Mucosa of descending colon (tissue), 3 donors: ENCODE results near the gene TTYH3. TPM values are rescaled to one million over a fixed set of nuclear protein-coding genes. Genes with fewer than 3 reads are reported as not detected.

Source experiments
- ATAC-seq: fragments of 200-7000 bp; cut with Tn5 transposase; one replicate; pipeline ENCODE4 v1.9.1; 2020; ENCODE audit warnings: mild to moderate bottlenecking, moderate library complexity
- DNase-seq, 3 donors: peaks; one replicate each; pipeline ENCODE4 v3.0.0-alpha.2; 2020
- H3K36me3 ChIP-seq: fragments of 200-600 bp; one replicate; pipeline ENCODE4 v1.8.0; 2021; ENCODE audit warnings: low read depth, mild to moderate bottlenecking
- H3K4me1 ChIP-seq: fragments of 200-600 bp; one replicate; pipeline ENCODE4 v1.8.0; 2021; ENCODE audit warnings: low read depth, mild to moderate bottlenecking
- H3K4me3 ChIP-seq: fragments of 200-600 bp; one replicate; pipeline ENCODE4 v1.8.0; 2021; ENCODE audit warnings: mild to moderate bottlenecking
- H3K9me3 ChIP-seq: fragments of 200-600 bp; one replicate; pipeline ENCODE4 v1.8.0; 2021; ENCODE audit warnings: mild to moderate bottlenecking
- intact Hi-C, 2 donors: fragments of 100-400 bp; cut with DNase I in 1 of 2; cut with micrococcal nuclease in 1 of 2; formaldehyde crosslinking; loops; one replicate each; pipeline versions ENCODE4 v1.11.0 to v1.11.1; 2022; cut with DNase I, micrococcal nuclease
- total RNA-seq, 3 donors: library from RNA; stranded (reverse); fragmentation: NEBNext Ultra II Directional in 2 of 3; extraction: Animal tissue kit (Norgen Biotek cat#: 25700) in 2 of 3; gene quantifications; one replicate each; pipeline versions ENCODE4 v1.2.1 to v1.2.4, GENCODE V29; 2021 to 2023
- TF ChIP-seq, protein P1 (sequence below): fragments of 200-600 bp; IDR thresholded peaks from one replicate; pipeline ENCODE4 v1.8.0; 2022; ENCODE audit warnings: antibody characterized with exemption, mild to moderate bottlenecking
- donor health status: DM: no; HTN: no; CAD: no; lungs with moderate emphysema.
- donor health status: DM: no; HTN: no; CAD: no.
- donor health status: DM: no; HTN: yes; CAD: no.

Gene TTYH3
- total RNA-seq, 3 donors from 2014 or later = 23.4 to 63.7 (median 32.1) TPM

DNA sequence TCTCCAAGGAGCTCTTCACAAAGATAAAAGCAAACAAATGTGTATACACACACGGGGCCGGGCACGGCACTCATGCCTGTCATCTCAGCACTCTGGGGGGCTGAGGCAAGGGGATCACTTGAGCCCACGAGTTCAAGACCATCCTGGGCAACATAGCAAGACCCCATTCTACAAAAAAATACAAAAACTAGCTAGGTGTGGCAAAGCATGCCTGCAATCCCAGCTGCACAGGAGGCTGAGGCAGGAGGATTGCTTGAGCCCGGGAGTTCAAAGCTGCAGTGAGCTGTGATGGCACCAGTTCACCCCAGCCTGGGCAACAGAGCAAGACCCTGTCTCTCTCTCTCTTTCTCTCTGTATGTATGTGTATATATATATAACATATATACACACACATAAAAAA is 22.3 kb downstream of the TTYH3 start:
- no peaks in the 10 kb centered on the region for H3K9me3 ChIP-seq
- TF ChIP-seq, protein P1, sequence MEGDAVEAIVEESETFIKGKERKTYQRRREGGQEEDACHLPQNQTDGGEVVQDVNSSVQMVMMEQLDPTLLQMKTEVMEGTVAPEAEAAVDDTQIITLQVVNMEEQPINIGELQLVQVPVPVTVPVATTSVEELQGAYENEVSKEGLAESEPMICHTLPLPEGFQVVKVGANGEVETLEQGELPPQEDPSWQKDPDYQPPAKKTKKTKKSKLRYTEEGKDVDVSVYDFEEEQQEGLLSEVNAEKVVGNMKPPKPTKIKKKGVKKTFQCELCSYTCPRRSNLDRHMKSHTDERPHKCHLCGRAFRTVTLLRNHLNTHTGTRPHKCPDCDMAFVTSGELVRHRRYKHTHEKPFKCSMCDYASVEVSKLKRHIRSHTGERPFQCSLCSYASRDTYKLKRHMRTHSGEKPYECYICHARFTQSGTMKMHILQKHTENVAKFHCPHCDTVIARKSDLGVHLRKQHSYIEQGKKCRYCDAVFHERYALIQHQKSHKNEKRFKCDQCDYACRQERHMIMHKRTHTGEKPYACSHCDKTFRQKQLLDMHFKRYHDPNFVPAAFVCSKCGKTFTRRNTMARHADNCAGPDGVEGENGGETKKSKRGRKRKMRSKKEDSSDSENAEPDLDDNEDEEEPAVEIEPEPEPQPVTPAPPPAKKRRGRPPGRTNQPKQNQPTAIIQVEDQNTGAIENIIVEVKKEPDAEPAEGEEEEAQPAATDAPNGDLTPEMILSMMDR = no peak
- intact Hi-C loops = no loop called here
- DNase-seq = no peak
- no peaks in the 10 kb centered on the region for H3K4me1 ChIP-seq
- no peak for ATAC-seq
- no peaks in the 10 kb centered on the region for H3K36me3 ChIP-seq
- no peak overlapping the region for H3K4me3 ChIP-seq

DNA sequence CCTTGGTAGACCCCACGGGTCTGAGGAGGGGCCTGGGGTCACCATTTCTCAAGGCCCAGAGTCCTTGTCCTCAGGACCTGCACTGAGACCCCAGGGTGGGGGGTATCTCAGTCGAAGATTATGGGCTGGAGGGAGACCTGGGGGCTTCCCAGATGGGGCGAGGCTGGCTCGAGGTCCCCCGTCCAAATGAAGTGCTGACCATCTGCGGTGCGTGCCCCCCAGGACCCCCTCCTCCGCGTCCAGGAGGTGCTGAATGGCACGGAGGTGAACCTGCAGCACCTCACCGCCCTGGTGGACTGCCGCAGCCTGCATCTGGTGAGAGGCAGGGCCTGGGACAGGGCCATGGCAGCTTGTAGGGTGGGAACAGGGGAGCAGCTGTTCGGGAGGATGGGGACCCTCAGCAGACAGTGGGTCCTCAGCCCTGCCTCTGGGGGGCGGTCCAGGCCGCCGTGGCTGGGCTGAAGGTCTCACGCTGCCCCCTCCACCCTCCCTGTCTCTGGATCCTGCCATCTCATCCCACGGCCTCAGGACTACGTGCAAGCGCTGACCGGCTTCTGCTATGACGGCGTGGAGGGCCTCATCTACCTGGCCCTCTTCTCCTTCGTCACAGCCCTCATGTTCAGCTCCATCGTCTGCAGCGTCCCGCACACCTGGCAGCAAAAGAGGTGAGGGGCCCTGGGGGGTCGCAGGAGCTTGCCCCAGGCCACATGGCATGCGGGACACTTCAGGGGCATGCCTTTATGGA is 24.3 kb downstream of the TTYH3 start:
- H3K36me3 ChIP-seq = no peaks in the 10 kb centered on the region
- no peak overlapping the region for H3K4me3 ChIP-seq
- TF ChIP-seq, protein P1 = no peak
- ATAC-seq = no peak
- H3K9me3 ChIP-seq = no peaks in the 10 kb centered on the region
- H3K4me1 ChIP-seq = no peaks in the 10 kb centered on the region
- no peak for DNase-seq
- intact Hi-C loops = no loop called here

DNA sequence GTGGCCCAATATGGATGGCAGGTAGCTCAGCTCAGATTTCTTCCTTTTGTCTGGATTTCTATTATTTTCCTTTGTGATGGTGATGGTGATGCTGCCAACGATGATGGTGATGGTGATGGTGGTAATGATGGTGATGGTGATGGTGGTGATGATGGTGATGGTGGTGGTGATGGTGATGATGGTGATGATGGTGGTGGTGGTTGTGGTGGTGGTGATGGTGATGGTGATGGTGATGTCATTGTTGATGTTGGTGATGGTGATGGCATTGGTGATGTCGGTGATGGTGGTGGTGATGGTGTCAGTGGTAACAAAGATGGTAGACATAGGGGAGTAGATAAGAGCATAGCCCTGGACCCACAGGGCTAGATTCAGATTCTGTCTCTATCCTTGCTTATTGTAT is 25.4 kb downstream of the TTYH3 start:
- H3K36me3 ChIP-seq = no peaks in the 10 kb centered on the region

DNA sequence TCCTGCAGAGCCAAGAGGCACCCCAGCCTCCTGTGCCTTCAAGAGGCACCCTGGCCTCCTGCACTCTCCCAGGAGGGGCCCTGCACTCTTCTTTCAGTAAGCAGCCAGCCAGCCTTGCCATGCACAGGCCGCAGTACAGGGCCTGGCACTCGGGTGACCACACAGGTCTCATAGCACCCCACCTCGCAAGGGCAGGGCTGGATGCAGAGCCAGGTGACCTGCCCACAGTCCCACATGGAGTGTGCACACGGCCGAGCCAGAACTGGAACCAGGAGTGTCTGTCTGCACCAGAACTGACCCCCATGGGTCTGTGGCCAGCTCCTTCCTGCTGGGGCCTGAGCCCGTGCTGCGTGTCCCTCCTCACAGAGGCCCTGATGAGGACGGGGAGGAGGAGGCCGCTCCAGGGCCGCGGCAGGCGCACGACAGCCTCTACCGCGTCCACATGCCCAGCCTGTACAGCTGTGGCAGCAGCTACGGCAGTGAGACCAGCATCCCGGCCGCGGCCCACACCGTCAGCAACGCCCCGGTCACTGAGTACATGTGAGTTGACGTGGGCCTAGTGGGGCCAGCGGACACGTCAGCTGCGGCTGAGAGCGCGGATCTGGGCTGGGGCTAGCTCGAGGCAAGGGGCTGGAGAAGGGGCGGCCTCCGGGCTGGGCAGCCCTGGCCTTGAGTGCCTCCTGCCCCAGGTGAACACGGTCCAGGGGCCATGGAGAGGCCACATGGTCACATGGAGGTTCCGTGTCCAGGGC is 26.3 kb downstream of the TTYH3 start:
- Histone ChIP-seq H3K36me3 (no peaks in the 10 kb centered on the region), H3K9me3 (no peaks in the 10 kb centered on the region), H3K4me3 (no peak overlapping the region), H3K4me1 (no peaks in the 10 kb centered on the region)
- DNase-seq = no peak
- ATAC-seq = no peak
- TF ChIP-seq, protein P1 = no peak
- intact Hi-C loops = no loop called here

More for the DNA sequence above, 25.4 kb downstream of the TTYH3 start:
- ATAC-seq (no peak), DNase-seq (no peak)
- no peak overlapping the region for H3K4me3 ChIP-seq
- intact Hi-C loops = no loop called here
- TF ChIP-seq, protein P1 = no peak
- no peaks in the 10 kb centered on the region for H3K9me3 ChIP-seq
- H3K4me1 ChIP-seq = no peaks in the 10 kb centered on the region

DNA sequence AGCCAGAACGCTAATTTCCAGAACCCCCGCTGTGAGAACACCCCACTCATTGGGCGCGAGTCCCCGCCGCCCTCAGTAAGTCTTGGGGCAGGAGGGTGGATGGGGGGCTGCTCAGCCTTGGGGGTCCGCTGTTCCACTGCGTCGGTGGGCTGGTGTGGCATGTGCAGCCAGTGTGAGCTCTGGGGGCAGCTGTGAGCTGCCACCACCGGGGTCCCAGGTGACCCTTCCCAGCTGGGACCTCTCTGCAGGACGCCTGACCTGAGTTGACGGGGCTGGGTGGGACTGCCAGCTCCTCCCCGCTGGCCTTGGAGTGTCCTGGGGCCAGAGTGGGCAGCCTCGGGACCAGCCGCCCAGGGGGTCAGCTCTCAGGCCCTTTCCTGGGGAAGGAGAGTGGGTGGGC is 27.2 kb downstream of the TTYH3 start:
- ATAC-seq (no peak), DNase-seq (no peak)
- Histone ChIP-seq H3K9me3 (no peaks in the 10 kb centered on the region), H3K4me3 (no peak overlapping the region), H3K4me1 (no peaks in the 10 kb centered on the region), H3K36me3 (no peaks in the 10 kb centered on the region)
- intact Hi-C loops = no loop called here
- TF ChIP-seq, protein P1 = no peak
